Measurements from ENCODE around the gene ZNF341. TPM values are rescaled to one million over a fixed set of nuclear protein-coding genes. Genes with fewer than 3 reads are reported as not detected.

Gene ZNF341
- total and polyA plus RNA-seq, 2 of the 8 experiments (the other 6 are each of a cell fraction or from before 2014, with no cell fraction given): 5.8 to 6.4 TPM

DNA sequence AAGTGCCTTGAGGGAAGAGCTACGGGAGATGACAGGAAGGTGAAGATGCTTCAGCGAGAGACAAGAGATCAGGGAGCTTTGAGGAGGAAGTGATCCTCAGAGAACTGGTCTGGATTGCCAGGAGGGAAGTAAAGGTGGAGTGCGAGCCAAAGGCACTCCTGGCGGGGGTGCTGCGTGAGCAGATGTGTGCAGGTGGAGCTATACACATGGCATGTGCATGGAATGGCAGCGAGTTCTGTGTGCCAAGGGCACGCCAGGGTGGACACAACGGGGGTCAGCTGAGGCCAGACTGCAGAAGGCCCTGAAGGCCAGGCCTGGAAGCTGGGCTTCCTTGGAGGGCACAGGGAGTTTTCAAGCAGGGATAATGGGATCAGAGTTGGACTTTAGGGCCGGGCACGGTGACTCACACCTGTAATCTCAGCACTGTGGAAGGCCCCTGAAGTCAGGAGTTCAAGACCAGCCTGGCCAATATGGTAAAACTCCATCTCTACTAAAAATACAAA lies 17.9 kb upstream of the ZNF341 start:
- H3K23me2 ChIP-seq (ENCODE audit: low read depth, low read length): peaks cover 6% of the 10 kb centered on the region; the same call in 1 of the 2 replicates
- no peak overlapping the region for H3K18ac ChIP-seq (ENCODE audit: extremely low read depth, low read length)
- FAIRE-seq: no peak
- H3K4me2 ChIP-seq (ENCODE audit: insufficient read depth in 1 of 2, low read depth in 2 of 2, low read length in 2 of 2): no peak overlapping the region
- ChIA-PET CTCF (ENCODE audit: partially characterized antibody) (interaction anchor here (0.6 to 1.2 kb wide), 3 partner anchors 16 to 416 kb away, joined by 3 read pairs; no protein-coding TSS in a partner anchor), POLR2A (ENCODE audit: partially characterized antibody) (interaction anchor here (1.3 kb wide), 1 partner anchor 29 kb away, joined by 4 read pairs; no protein-coding TSS in a partner anchor)
- no peak overlapping the region for H2AK5ac ChIP-seq (ENCODE audit: low read depth, low read length)
- no peaks in the 10 kb centered on the region for H4K20me1 ChIP-seq (replicated peaks in 1 of 2; ENCODE audit: control insufficient read depth in 1 of 2, insufficient read depth in 2 of 2, low read length in 2 of 2)
- no peak overlapping the region; the same call in 1 of the 2 replicates for H4K8ac ChIP-seq (ENCODE audit: extremely low read depth, insufficient read depth, low read length)
- H3K14ac ChIP-seq (ENCODE audit: insufficient read length): no peak overlapping the region
- H3K27ac ChIP-seq (ENCODE audit: low read depth, low read length): no peak overlapping the region
- 94% methylated on average over 10 of the region's 10 CpGs; no CpG with 5 or more reads in 1 of the 2 experiments for WGBS, 2 experiments (ENCODE audit: extremely low coverage in 1 of 2, insufficient coverage in 1 of 2, insufficient read length in 1 of 2, insufficient replicate concordance in 2 of 2, low coverage in 1 of 2, low lambda C conversion rate in 2 of 2, missing lambda C conversion rate in 1 of 2)
- H3K79me1 ChIP-seq (ENCODE audit: low read depth, low read length): no peaks in the 10 kb centered on the region
- H2BK20ac ChIP-seq (ENCODE audit: low read length): no peak overlapping the region
- no peak overlapping the region for H3K56ac ChIP-seq (replicated peaks; ENCODE audit: insufficient read length, low read depth, low read length)
- H3K23ac ChIP-seq (ENCODE audit: insufficient read length): no peak overlapping the region
- no peaks in the 10 kb centered on the region for H3K79me2 ChIP-seq (ENCODE audit: control insufficient read depth in 1 of 2, insufficient read depth in 2 of 2, low read length in 2 of 2)
- no peak overlapping the region for H3K4me3 ChIP-seq (ENCODE audit: extremely low read depth in 1 of 4, insufficient read depth in 2 of 4, low read depth in 3 of 4, low read length in 4 of 4)
- no peaks in the 10 kb centered on the region for H3K27me3 ChIP-seq (replicated peaks in 1 of 4; ENCODE audit: control insufficient read depth in 3 of 4, extremely low read depth in 1 of 4, insufficient read depth in 3 of 4, low read length in 3 of 4)
- no peak overlapping the region for H4K91ac ChIP-seq (replicated peaks; ENCODE audit: insufficient read length, low read length)
- no peak overlapping the region for H2BK5ac ChIP-seq (ENCODE audit: low read depth, low read length)
- no peak overlapping the region for H2BK15ac ChIP-seq (ENCODE audit: low read length)
- H3K9me3 ChIP-seq (ENCODE audit: insufficient read depth in 2 of 2, low read depth in 1 of 2, low read length in 1 of 2): no peaks in the 10 kb centered on the region
- no peaks in the 10 kb centered on the region; a peak in 1 of 8 replicates for H3K36me3 ChIP-seq (ENCODE audit: control insufficient read depth in 2 of 4, insufficient read depth in 4 of 4, low read length in 3 of 4)
- H4K5ac ChIP-seq (ENCODE audit: insufficient read length, low read depth, low read length): no peak overlapping the region
- no peak overlapping the region for H2BK120ac ChIP-seq (replicated peaks; ENCODE audit: low read depth, low read length)
- no peak overlapping the region for H3K9ac ChIP-seq (replicated peaks in 1 of 4; ENCODE audit: extremely low read depth in 1 of 4, low read depth in 3 of 4, low read length in 3 of 4)
- H2AFZ ChIP-seq (ENCODE audit: low read length): no peak overlapping the region
- H3K4ac ChIP-seq (replicated peaks; ENCODE audit: insufficient read length, low read depth, low read length): no peak overlapping the region
- no peak for DNase-seq (ENCODE audit: low read depth in 1 of 2, low spot score in 2 of 2)
- no peak for TF ChIP-seq BRCA1 (IDR thresholded peaks at IDR 0.05; ENCODE audit: low read depth, low read length)
- peaks cover 4 to 9% (median 6%) of the 10 kb centered on the region in 4 experiments for H3K4me1 ChIP-seq (replicated peaks in 1 of 4; ENCODE audit: control insufficient read depth in 3 of 4, insufficient read depth in 4 of 4, low read length in 3 of 4)
- no peak overlapping the region for H2BK12ac ChIP-seq (ENCODE audit: low read depth, low read length)

Data from H1 (cell line).